ENCODE measurements around the gene FSTL4. TPM values are rescaled to one million over a fixed set of nuclear protein-coding genes. Genes with fewer than 3 reads are reported as not detected.

FSTL4 gene
- total RNA-seq, 1 donor from 2014 or later = not detected

DNA sequence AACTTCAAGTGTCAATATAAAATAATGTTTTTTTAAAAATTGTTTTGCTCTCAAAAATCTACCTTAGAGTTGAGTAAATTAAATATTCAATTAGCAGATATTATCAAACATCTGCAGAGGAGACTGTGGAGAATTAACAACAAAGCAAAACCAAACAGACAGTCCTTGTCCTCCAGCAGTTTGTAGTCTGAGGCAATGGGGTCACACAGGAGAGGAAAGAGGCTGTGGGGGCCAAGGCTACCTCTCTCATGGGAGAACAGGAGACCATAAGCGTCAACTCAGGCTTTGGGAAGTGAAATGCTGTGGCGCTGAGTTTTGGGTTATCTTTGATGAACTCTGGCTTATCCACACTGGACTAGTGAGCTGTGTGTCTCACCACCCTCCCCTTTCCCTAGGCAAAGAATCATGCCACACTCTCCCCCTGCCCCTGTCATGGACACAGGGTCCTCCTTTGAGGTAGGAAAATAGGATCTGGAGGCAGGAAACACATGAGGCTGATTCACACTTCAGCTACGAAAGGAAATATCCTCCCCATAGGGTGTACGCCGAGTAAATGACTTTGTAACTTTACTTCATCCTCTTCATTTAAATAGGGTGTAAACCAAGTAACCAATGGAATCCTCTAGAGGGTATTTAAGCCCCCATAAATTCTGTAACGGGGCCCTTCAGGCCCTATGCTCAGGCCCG is 152.7 kb downstream of the FSTL4 start:
- H3K36me3 Mint-ChIP-seq (ENCODE audit: low read depth) = no peaks in the 10 kb centered on the region
- intact Hi-C loops (cut with micrococcal nuclease) = loop anchor here (1.0 kb wide), 1 partner anchor 348 kb away; no protein-coding TSS in a partner anchor
- no peak overlapping the region for H3K27ac Mint-ChIP-seq
- no peaks in the 10 kb centered on the region for H3K4me1 Mint-ChIP-seq (ENCODE audit: low read depth)
- H3K4me3 Mint-ChIP-seq = no peak overlapping the region
- DNase-seq (ENCODE audit: low spot score) = no peak
- no peaks in the 10 kb centered on the region for H3K9me3 Mint-ChIP-seq
- peaks cover 14% of the 10 kb centered on the region for H3K27me3 Mint-ChIP-seq (ENCODE audit: insufficient read depth)

DNA sequence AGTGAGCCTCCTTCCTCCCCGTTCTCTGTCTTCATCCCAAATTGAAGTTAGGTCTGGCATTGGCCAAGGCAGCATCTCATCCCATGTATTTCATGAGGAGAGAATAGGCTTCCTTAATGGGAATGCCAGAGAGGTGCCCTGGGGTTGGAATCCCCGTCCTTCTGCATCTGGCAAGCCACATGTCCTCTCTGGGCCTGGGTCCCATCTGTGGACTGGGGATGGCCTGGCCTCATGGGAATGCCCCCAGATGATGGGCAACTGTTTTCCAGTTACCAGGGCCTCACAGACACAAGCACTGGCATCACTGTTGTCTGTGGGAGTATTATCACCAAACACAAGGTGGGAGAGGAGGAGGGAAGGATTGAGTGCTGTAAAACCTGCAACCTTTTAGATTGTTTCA is 153.9 kb downstream of the FSTL4 start:
- no peak overlapping the region for H3K4me3 Mint-ChIP-seq
- intact Hi-C loops (cut with micrococcal nuclease) = no loop called here
- no peak overlapping the region for H3K27ac Mint-ChIP-seq
- DNase-seq (ENCODE audit: low spot score) = no peak
- no peaks in the 10 kb centered on the region for H3K36me3 Mint-ChIP-seq (ENCODE audit: low read depth)
- no peaks in the 10 kb centered on the region for H3K9me3 Mint-ChIP-seq
- H3K27me3 Mint-ChIP-seq (ENCODE audit: insufficient read depth) = peaks cover 14% of the 10 kb centered on the region
- no peaks in the 10 kb centered on the region for H3K4me1 Mint-ChIP-seq (ENCODE audit: low read depth)

DNA sequence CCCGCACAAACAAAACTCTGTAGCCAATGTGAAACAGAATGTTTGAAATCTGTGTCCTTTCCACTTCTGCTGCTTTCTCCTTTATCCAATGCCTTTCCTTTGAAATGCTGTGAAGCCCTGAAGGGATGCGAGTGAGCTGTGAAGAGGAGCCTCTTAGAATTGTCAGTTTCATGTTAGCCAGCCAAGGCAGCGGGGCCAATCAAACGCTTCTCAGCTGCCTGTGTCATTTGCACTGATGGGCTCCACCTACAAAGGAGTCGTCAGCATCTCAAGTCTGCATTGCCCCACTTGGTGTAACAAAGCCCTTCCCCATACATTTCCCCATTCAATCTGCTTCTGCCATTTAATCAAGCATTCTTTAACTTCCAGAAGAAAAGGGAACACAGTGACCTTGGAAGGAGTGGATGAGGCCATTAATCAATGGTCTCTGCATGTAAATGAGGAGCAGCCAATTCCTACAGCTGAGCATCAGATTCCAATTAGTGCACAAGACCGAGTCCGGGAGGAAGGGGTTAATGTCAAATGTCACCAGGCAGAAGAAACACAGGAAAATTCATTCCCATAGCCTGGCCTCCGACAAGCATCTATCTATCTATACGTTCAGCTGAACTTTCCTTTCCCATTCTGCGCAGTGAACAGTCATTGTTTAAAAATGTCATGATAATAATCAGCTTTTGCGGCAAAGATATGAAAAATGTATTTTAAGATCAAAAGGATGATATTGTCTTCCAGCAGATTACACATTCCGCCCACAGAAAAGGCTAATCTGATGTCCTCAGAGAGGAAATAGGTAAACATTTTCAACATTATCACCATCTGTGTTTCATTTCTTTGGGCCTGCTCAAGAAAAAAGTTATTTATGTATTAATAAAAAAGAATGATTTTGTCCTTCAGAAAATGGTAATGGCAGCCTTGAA is 154.6 kb downstream of the FSTL4 start:
- H3K9me3 Mint-ChIP-seq = no peaks in the 10 kb centered on the region
- no peak for DNase-seq (ENCODE audit: low spot score)
- no peak overlapping the region for H3K4me3 Mint-ChIP-seq
- H3K4me1 Mint-ChIP-seq (ENCODE audit: low read depth) = no peaks in the 10 kb centered on the region
- no peak overlapping the region for H3K27ac Mint-ChIP-seq
- H3K36me3 Mint-ChIP-seq (ENCODE audit: low read depth) = no peaks in the 10 kb centered on the region
- H3K27me3 Mint-ChIP-seq (ENCODE audit: insufficient read depth) = peaks cover 19% of the 10 kb centered on the region
- intact Hi-C loops (cut with micrococcal nuclease) = no loop called here

DNA sequence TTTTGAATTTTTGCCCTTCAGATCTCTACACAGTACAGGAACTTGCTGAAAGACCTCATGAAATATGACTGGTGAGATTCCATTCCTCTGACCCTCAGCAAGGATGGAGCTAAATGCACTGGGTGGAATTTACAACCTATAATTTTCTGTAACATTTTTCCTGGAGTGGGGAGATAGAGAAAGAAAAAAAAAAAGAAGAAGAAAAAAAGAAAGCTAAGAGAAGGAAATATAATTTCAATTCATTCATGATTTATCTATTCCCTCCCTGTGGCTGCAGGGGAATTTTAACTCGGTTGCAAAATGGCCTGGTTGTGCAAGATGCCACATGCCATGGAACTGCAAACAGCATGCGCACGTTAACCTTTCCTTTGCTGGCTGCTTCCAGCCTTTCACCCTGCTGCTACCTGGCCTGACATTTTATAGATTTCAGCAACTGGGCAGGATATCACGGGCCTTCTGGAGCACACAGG is 155.4 kb downstream of the FSTL4 start:
- no peak for DNase-seq (ENCODE audit: low spot score)
- Mint-ChIP-seq H3K36me3 (ENCODE audit: low read depth) (no peaks in the 10 kb centered on the region), H3K9me3 (no peaks in the 10 kb centered on the region), H3K4me1 (ENCODE audit: low read depth) (no peaks in the 10 kb centered on the region), H3K27me3 (ENCODE audit: insufficient read depth) (peaks cover 19% of the 10 kb centered on the region), H3K4me3 (no peak overlapping the region), H3K27ac (no peak overlapping the region)
- intact Hi-C loops (cut with micrococcal nuclease) = no loop called here

- Mint-ChIP-seq H3K27me3 (ENCODE audit: insufficient read depth) (peaks cover 22% of the 10 kb centered on the region), H3K36me3 (ENCODE audit: low read depth) (no peaks in the 10 kb centered on the region), H3K4me1 (ENCODE audit: low read depth) (no peaks in the 10 kb centered on the region), H3K27ac (no peak overlapping the region), H3K9me3 (no peaks in the 10 kb centered on the region), H3K4me3 (no peak overlapping the region)
- DNase-seq (ENCODE audit: low spot score) = no peak
- intact Hi-C loops (cut with micrococcal nuclease) = no loop called here
Measured at GRCh38 chr5:133455676-133456075, 156.7 kb downstream of the FSTL4 start.

DNA sequence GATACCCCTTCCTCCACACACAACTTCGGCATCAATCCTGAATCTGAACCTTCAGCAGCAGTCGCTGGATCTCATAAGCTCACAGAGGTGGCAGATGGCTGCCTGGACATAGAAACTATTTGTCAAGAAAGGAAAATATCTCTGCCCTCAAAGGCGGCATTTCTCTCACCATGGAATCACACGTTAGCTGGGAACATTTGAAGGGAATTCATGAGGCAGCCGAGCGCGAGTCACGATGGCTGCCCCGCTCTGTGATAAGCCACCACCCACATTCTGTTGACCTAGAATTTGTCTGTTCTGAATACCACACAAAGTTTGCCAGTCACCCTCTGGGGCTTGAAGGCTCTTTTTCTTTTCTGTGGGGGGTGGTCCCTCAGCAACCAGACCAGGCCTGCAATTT is 157.9 kb downstream of the FSTL4 start:
- Mint-ChIP-seq H3K36me3 (ENCODE audit: low read depth) (no peaks in the 10 kb centered on the region), H3K27ac (no peak overlapping the region), H3K27me3 (ENCODE audit: insufficient read depth) (peaks cover 20% of the 10 kb centered on the region), H3K4me3 (no peak overlapping the region), H3K4me1 (ENCODE audit: low read depth) (no peaks in the 10 kb centered on the region), H3K9me3 (no peaks in the 10 kb centered on the region)
- no peak for DNase-seq (ENCODE audit: low spot score)
- intact Hi-C loops (cut with micrococcal nuclease) = no loop called here

GRCh38 chr5:133453831-133454230 is 158.5 kb downstream of the FSTL4 start:
- intact Hi-C loops (cut with micrococcal nuclease) = no loop called here
- Mint-ChIP-seq H3K36me3 (ENCODE audit: low read depth) (no peaks in the 10 kb centered on the region), H3K4me3 (no peak overlapping the region), H3K9me3 (no peaks in the 10 kb centered on the region), H3K27me3 (ENCODE audit: insufficient read depth) (peaks cover 20% of the 10 kb centered on the region), H3K27ac (no peak overlapping the region), H3K4me1 (ENCODE audit: low read depth) (no peaks in the 10 kb centered on the region)
- no peak for DNase-seq (ENCODE audit: low spot score)

GRCh38 chr5:133453084-133453780 is 159.1 kb downstream of the FSTL4 start:
- Mint-ChIP-seq H3K36me3 (ENCODE audit: low read depth) (no peaks in the 10 kb centered on the region), H3K27me3 (ENCODE audit: insufficient read depth) (peaks cover 17% of the 10 kb centered on the region), H3K4me3 (no peak overlapping the region), H3K4me1 (ENCODE audit: low read depth) (no peaks in the 10 kb centered on the region), H3K9me3 (no peaks in the 10 kb centered on the region), H3K27ac (no peak overlapping the region)
- DNase-seq (ENCODE audit: low spot score) = no peak
- intact Hi-C loops (cut with micrococcal nuclease) = no loop called here

DNA sequence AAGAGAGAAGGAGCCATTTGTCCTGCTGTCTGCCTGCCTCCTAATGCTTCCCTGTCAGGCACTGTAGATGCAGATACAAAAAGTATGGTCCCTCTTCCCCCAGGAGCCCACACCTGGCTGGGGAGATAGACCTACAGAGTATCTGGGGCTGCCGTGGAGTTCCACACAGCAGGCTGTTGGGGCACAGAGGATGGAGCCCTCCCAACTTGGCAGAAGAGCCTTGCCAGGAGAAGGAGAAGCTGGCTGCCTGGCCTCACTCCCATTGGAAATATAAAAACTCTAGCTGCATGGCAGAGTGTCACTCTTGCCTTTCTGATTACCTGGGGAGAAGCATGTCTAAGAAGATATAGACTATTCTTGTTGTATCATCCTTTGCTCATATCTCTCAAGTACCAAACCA is 160.4 kb downstream of the FSTL4 start:
- DNase-seq (ENCODE audit: low spot score) = no peak
- Mint-ChIP-seq H3K4me3 (no peak overlapping the region), H3K27ac (no peak overlapping the region), H3K27me3 (ENCODE audit: insufficient read depth) (peaks cover 14% of the 10 kb centered on the region), H3K4me1 (ENCODE audit: low read depth) (no peaks in the 10 kb centered on the region), H3K36me3 (ENCODE audit: low read depth) (no peaks in the 10 kb centered on the region), H3K9me3 (no peaks in the 10 kb centered on the region)
- intact Hi-C loops (cut with micrococcal nuclease) = no loop called here

DNA sequence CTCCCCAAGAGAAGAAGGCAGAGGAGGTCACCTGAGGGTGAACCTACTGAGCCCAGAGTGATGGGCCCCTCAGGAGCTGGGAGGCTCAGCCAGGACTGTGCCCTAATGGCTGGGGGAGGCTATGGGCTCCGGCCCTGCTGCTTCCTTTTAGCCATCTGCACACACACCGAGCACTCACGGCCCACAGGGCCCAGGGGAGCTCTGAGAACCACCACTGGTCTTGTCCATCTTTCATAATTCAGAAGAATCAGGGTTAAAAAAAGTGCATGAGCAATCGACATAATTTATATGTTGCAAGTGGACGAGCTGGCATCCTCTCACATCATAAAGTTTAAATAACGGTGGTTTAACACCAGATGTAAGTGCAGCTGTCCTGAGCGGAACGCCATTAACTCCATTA is 162.1 kb downstream of the FSTL4 start:
- no peak for DNase-seq (ENCODE audit: low spot score)
- intact Hi-C loops (cut with micrococcal nuclease) = no loop called here
- Mint-ChIP-seq H3K36me3 (ENCODE audit: low read depth) (no peaks in the 10 kb centered on the region), H3K27me3 (ENCODE audit: insufficient read depth) (peaks cover 11% of the 10 kb centered on the region), H3K4me3 (no peak overlapping the region), H3K9me3 (no peaks in the 10 kb centered on the region), H3K4me1 (ENCODE audit: low read depth) (no peaks in the 10 kb centered on the region), H3K27ac (no peak overlapping the region)

- no peaks in the 10 kb centered on the region for H3K9me3 Mint-ChIP-seq
- intact Hi-C loops (cut with micrococcal nuclease) = no loop called here
- no peaks in the 10 kb centered on the region for H3K36me3 Mint-ChIP-seq (ENCODE audit: low read depth)
- H3K4me3 Mint-ChIP-seq = no peak overlapping the region
- peaks cover 11% of the 10 kb centered on the region for H3K27me3 Mint-ChIP-seq (ENCODE audit: insufficient read depth)
- H3K27ac Mint-ChIP-seq = no peak overlapping the region
- DNase-seq (ENCODE audit: low spot score) = no peak
- no peaks in the 10 kb centered on the region for H3K4me1 Mint-ChIP-seq (ENCODE audit: low read depth)
Measured at GRCh38 chr5:133449181-133449580, 163.2 kb downstream of the FSTL4 start.

- Mint-ChIP-seq H3K36me3 (ENCODE audit: low read depth) (no peaks in the 10 kb centered on the region), H3K4me3 (no peak overlapping the region), H3K27me3 (ENCODE audit: insufficient read depth) (peaks cover 5% of the 10 kb centered on the region), H3K27ac (no peak overlapping the region), H3K4me1 (ENCODE audit: low read depth) (no peaks in the 10 kb centered on the region), H3K9me3 (no peaks in the 10 kb centered on the region)
- no peak for DNase-seq (ENCODE audit: low spot score)
- intact Hi-C loops (cut with micrococcal nuclease) = no loop called here
Measured at GRCh38 chr5:133446440-133446839, 165.9 kb downstream of the FSTL4 start.

DNA sequence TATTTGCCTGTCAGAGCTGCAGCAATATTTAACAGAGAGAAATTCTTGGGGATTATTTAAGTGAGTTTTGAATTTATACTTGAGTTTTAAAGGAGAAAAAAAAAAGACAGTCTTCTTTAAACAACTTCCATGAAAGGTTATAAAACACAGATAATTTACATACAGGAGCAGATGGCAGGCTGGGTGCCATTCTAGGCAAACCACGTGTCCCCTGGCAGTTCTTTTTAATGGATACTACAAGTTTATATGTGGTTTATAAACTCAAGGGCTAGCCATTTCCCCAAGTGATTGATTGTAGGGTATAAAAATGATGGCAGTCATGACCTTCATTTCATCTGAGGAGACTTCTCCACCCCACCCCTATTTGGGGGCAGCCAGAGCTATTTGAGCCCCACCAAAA is 166.6 kb downstream of the FSTL4 start:
- Mint-ChIP-seq H3K27me3 (ENCODE audit: insufficient read depth) (peaks cover 2% of the 10 kb centered on the region), H3K9me3 (no peaks in the 10 kb centered on the region), H3K4me3 (no peak overlapping the region), H3K36me3 (ENCODE audit: low read depth) (no peaks in the 10 kb centered on the region), H3K4me1 (ENCODE audit: low read depth) (no peaks in the 10 kb centered on the region), H3K27ac (no peak overlapping the region)
- no peak for DNase-seq (ENCODE audit: low spot score)
- intact Hi-C loops (cut with micrococcal nuclease) = no loop called here

Measured in activated T-helper 1 cell treated with anti-CD3 and anti-CD28 coated beads, Interleukin-12 subunit alpha, Interleukin-12 subunit beta, Interleukin-2, Interleukin-4 antibody, amounts not matched to agents 30 ng/mL and 10 ng/mL and 1 ng/mL, durations not matched to agents 14 hours and 24 hours and 36 hours (primary cell).